Hematopoietic multipotent progenitor cell treated with erythropoietin and hydrocortisone succinate and interleukin-3 and kit ligand, for 15 days (in vitro differentiated cells): ENCODE data around the gene ATF1.

ENCODE experiments used
- DNase-seq: peaks from one replicate; pipeline ENCODE4 v3.0.0-alpha.2; 2015; ENCODE audit warnings: low spot score

The ATF1 gene

GRCh38 chr12:50753232-50753769 is 10.6 kb upstream of the ATF1 start:
- DNase-seq, result no peak

- peak; percentile 44 for DNase-seq
Measured at GRCh38 chr12:50764286-50765094, 589 bp downstream of the ATF1 start.

GRCh38 chr12:50765095-50765911 is 1.4 kb downstream of the ATF1 start:
- DNase-seq, result peak; percentile 81

- DNase-seq, result no peak
Measured at GRCh38 chr12:50768391-50768790, 4.5 kb downstream of the ATF1 start.

- DNase-seq, result peak; percentile 81
Measured at GRCh38 chr12:50768813-50769212, 4.9 kb downstream of the ATF1 start.

GRCh38 chr12:50771409-50771808 is 7.5 kb downstream of the ATF1 start:
- DNase-seq, result no peak

GRCh38 chr12:50772470-50772869 is 8.6 kb downstream of the ATF1 start:
- DNase-seq, result no peak

- DNase-seq, result no peak
Measured at GRCh38 chr12:50772877-50773276, 9.0 kb downstream of the ATF1 start.

GRCh38 chr12:50775251-50775650 is 11.3 kb downstream of the ATF1 start:
- DNase-seq, result no peak

GRCh38 chr12:50776749-50777728 is 13.1 kb downstream of the ATF1 start:
- DNase-seq, result no peak

- no peak for DNase-seq
Measured at GRCh38 chr12:50778663-50779590, 15.0 kb downstream of the ATF1 start.

- no peak for DNase-seq
Measured at GRCh38 chr12:50780013-50780412, 16.1 kb downstream of the ATF1 start.

- no peak for DNase-seq
Measured at GRCh38 chr12:50784501-50784900, 20.6 kb downstream of the ATF1 start.

- DNase-seq, result no peak
Measured at GRCh38 chr12:50785406-50786001, 21.6 kb downstream of the ATF1 start.

GRCh38 chr12:50786498-50787231 is 22.8 kb downstream of the ATF1 start:
- no peak for DNase-seq

- DNase-seq, result no peak
Measured at GRCh38 chr12:50787618-50788017, 23.7 kb downstream of the ATF1 start.

- no peak for DNase-seq
Measured at GRCh38 chr12:50788561-50788960, 24.7 kb downstream of the ATF1 start.

- DNase-seq, result no peak
Measured at GRCh38 chr12:50790081-50790480, 26.2 kb downstream of the ATF1 start.

- no peak for DNase-seq
Measured at GRCh38 chr12:50799908-50800307, 36.0 kb downstream of the ATF1 start.
